Caco-2 (cell line): Measurements from ENCODE around the gene DLEU7. TPM values are rescaled to one million over a fixed set of nuclear protein-coding genes. Genes with fewer than 3 reads are reported as not detected.

Experiments used
- BruUV-seq: library from RNA; stranded (reverse); fragments of 400-500 nt; replicated peaks from 2 replicates; lab custom pipeline; 2021; lab: Mats Ljungman, UMichigan
- CTCF ChIA-PET: fragments of 300-600 bp; sonication (Branson Sonifier 250); formaldehyde crosslinking; loops from one replicate; lab custom pipeline; 2022; ENCODE audit warnings: antibody characterized with exemption; lab: Charles Lee
- POLR2A ChIA-PET: fragments of 300-600 bp; sonication (Branson Sonifier 250); formaldehyde crosslinking; loops from one replicate; lab custom pipeline; 2022; ENCODE audit warnings: antibody characterized with exemption; lab: Charles Lee
- DNase-seq, 2 experiments: peaks; one replicate each; pipeline versions ENCODE4 v3.0.0 to v3.0.0-alpha.2; 2020 to 2022
- H3K27me3 ChIP-seq: replicated peaks from 2 replicates; pipeline ENCODE4 v1.6.0; 2011; ENCODE audit warnings: low read length; ENCODE audit not compliant: control insufficient read depth, insufficient read depth
- H3K36me3 ChIP-seq: 2 replicates; pipeline ENCODE4 v1.5.1; 2011; ENCODE audit warnings: low read length; ENCODE audit not compliant: control insufficient read depth, insufficient read depth
- H3K4me1 ChIP-seq: fragments of 250-450 bp; sonication (Bioruptor Pico); 2 replicates; pipeline ENCODE4 v1.5.1; 2020; ENCODE audit warnings: mild to moderate bottlenecking
- H3K4me3 ChIP-seq: 2 replicates; pipeline ENCODE4 v1.5.1; 2011; ENCODE audit warnings: low read depth, mild to moderate bottlenecking, control low read depth, low read length
- H3K9me3 ChIP-seq: fragments of 250-450 bp; sonication (Bioruptor Pico); 2 replicates; pipeline ENCODE4 v1.5.1; 2020; ENCODE audit warnings: mild to moderate bottlenecking, moderate library complexity
- H3K27ac Mint-ChIP-seq: one replicate; pipeline ENCODE4 v1.8.0; 2022; ENCODE audit warnings: mixed read lengths; ENCODE audit not compliant: unreplicated experiment
- H3K27me3 Mint-ChIP-seq: one replicate; pipeline ENCODE4 v1.8.0; 2022; ENCODE audit warnings: mixed read lengths; ENCODE audit not compliant: insufficient read depth, unreplicated experiment
- H3K36me3 Mint-ChIP-seq: one replicate; pipeline ENCODE4 v1.8.0; 2022; ENCODE audit warnings: mild to moderate bottlenecking, mixed read lengths; ENCODE audit not compliant: insufficient read depth, unreplicated experiment
- H3K4me1 Mint-ChIP-seq: one replicate; pipeline ENCODE4 v1.8.0; 2022; ENCODE audit warnings: low read depth, mixed read lengths; ENCODE audit not compliant: unreplicated experiment
- H3K4me3 Mint-ChIP-seq: one replicate; pipeline ENCODE4 v1.8.0; 2022; ENCODE audit warnings: mild to moderate bottlenecking, moderate library complexity, mixed read lengths; ENCODE audit not compliant: unreplicated experiment
- H3K9me3 Mint-ChIP-seq: one replicate; pipeline ENCODE4 v1.8.0; 2022; ENCODE audit warnings: mixed read lengths; ENCODE audit not compliant: unreplicated experiment
- CTCF ChIP-seq, 2 experiments: fragments of 200-600 bp in 1 of 2; IDR thresholded peaks; 1 replicate in 1 of 2; 2 replicates in 1 of 2; pipeline versions ENCODE4 v1.5.1 to v1.8.0; 2011 to 2022; ENCODE audit warnings: antibody characterized with exemption in 1 of 2, control low read depth in 1 of 2, inconsistent platforms in 1 of 2, low read depth in 1 of 2, low read length in 1 of 2, mild to moderate bottlenecking in 1 of 2, moderate library complexity in 1 of 2; ENCODE audit not compliant: insufficient read depth in 1 of 2, severe bottlenecking in 1 of 2, unreplicated experiment in 1 of 2
- intact Hi-C: fragments of 100-400 bp; cut with micrococcal nuclease; formaldehyde crosslinking; loops from one replicate; pipeline ENCODE4 v1.10.0; 2022; ENCODE audit not compliant: unreplicated experiment
- total RNA-seq: library from RNA; stranded (reverse); gene quantifications from 2 replicates; pipeline ENCODE4 v1.2.3, GENCODE V29; 2022

Gene DLEU7
- total RNA-seq, 1 experiment from 2014 or later, result not detected

- Histone ChIP-seq H3K27me3 (no peaks in the 10 kb centered on the region), H3K4me1 (no peaks in the 10 kb centered on the region), H3K36me3 (no peaks in the 10 kb centered on the region), H3K9me3 (no peaks in the 10 kb centered on the region), H3K4me3 (no peak overlapping the region)
- Mint-ChIP-seq H3K4me3 (no peak overlapping the region), H3K27me3 (peaks cover 15% of the 10 kb centered on the region), H3K4me1 (no peaks in the 10 kb centered on the region), H3K27ac (no peak overlapping the region), H3K9me3 (no peaks in the 10 kb centered on the region), H3K36me3 (no peaks in the 10 kb centered on the region)
- no peak for DNase-seq
- ChIA-PET POLR2A (no interaction called here), CTCF (no interaction called here)
- intact Hi-C loops, result no loop called here
- no TSS peak for BruUV-seq
- no peak for TF ChIP-seq CTCF (IDR thresholded peaks at IDR 0.05; ENCODE audit: insufficient read depth in 1 of 2, low read depth in 1 of 2, low read length in 1 of 2, severe bottlenecking in 1 of 2, unreplicated experiment in 1 of 2)
Observed at GRCh38 chr13:50846861-50847475, 3.5 kb upstream of the DLEU7 start.

- TF ChIP-seq CTCF (IDR thresholded peaks at IDR 0.05; ENCODE audit: insufficient read depth in 1 of 2, low read depth in 1 of 2, low read length in 1 of 2, severe bottlenecking in 1 of 2, unreplicated experiment in 1 of 2), result no peak
Observed at GRCh38 chr13:50845211-50845610, 1.7 kb upstream of the DLEU7 start.

GRCh38 chr13:50844084-50844875 lies 788 bp upstream of the DLEU7 start:
- Mint-ChIP-seq H3K27ac (no peak overlapping the region), H3K4me1 (no peaks in the 10 kb centered on the region), H3K27me3 (peaks cover 11% of the 10 kb centered on the region), H3K4me3 (no peak overlapping the region), H3K9me3 (no peaks in the 10 kb centered on the region), H3K36me3 (no peaks in the 10 kb centered on the region)
- H3K27me3 ChIP-seq, result no peaks in the 10 kb centered on the region
- CTCF ChIA-PET, result no interaction called here
- no peak for TF ChIP-seq CTCF (IDR thresholded peaks at IDR 0.05; ENCODE audit: insufficient read depth in 1 of 2, low read depth in 1 of 2, low read length in 1 of 2, severe bottlenecking in 1 of 2, unreplicated experiment in 1 of 2)
- no peaks in the 10 kb centered on the region for H3K36me3 ChIP-seq
- H3K4me3 ChIP-seq, result no peak overlapping the region
- H3K4me1 ChIP-seq, result no peaks in the 10 kb centered on the region
- POLR2A ChIA-PET, result no interaction called here
- DNase-seq, result no peak
- intact Hi-C loops, result no loop called here
- no TSS peak for BruUV-seq
- H3K9me3 ChIP-seq, result no peaks in the 10 kb centered on the region

More at GRCh38 chr13:50845211-50845610, 1.7 kb upstream of the DLEU7 start:
- no peaks in the 10 kb centered on the region for H3K4me1 ChIP-seq
- Mint-ChIP-seq H3K9me3 (no peaks in the 10 kb centered on the region), H3K27ac (no peak overlapping the region), H3K27me3 (peaks cover 12% of the 10 kb centered on the region), H3K4me1 (no peaks in the 10 kb centered on the region), H3K36me3 (no peaks in the 10 kb centered on the region), H3K4me3 (no peak overlapping the region)
- no peaks in the 10 kb centered on the region for H3K9me3 ChIP-seq
- H3K27me3 ChIP-seq, result no peaks in the 10 kb centered on the region
- ChIA-PET CTCF (no interaction called here), POLR2A (no interaction called here)
- H3K4me3 ChIP-seq, result no peak overlapping the region
- H3K36me3 ChIP-seq, result no peaks in the 10 kb centered on the region
- DNase-seq, result no peak
- intact Hi-C loops, result no loop called here
- BruUV-seq, result no TSS peak
